HUDEP-2 (cell line): ENCODE measurements around the gene NR2E1.

Source experiments
- DNase-seq, 76 experiments: peaks; one replicate each; lab custom pipeline; 2025; ENCODE audit not compliant: unreplicated experiment in 76 of 76; lab: John Stamatoyannopoulos, UW

NR2E1 gene

GRCh38 chr6:108152446-108152845 lies 13.4 kb upstream of the NR2E1 start:
- no peak for DNase-seq

DNA sequence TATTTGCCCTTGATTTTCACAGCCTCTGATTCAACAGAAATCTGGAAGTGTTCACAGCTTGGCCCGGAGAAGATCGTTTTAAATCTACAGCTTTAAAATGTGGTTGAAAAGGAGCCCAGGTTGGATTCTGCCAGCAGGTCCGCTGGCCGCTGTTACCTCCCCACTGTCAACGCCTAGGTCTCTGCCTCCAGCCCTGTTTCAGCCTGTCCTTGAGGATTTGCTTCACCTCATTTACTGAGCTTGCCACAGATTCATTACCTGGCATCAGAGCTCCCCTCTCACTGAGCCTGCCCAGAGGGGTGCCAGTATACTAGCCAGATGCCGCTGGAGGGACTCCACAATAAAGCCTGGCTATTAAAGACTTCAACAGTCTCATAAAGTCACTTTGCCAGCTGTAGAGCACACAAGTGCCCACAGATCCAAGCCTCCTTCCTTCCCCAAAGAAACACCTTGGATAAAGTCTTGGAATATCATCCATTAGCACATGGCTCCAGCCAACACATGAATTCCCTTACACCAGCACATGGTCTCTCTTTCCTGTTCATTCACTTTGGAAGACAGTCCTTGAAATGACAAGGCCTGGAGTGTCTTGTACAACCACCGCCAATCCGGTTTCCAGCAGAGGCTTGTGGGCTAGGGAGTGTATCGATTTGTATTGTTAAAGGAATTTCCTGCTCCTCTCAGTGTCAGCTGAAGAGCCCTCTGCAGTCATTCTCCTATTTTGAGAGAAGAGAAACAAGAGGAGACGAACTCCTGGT lies 9.5 kb upstream of the NR2E1 start:
- DNase-seq: no peak

- no peak for DNase-seq
These were observed 8.9 kb upstream of the NR2E1 start for GRCh38 chr6:108156938-108157233.

GRCh38 chr6:108157234-108157980 lies 8.4 kb upstream of the NR2E1 start:
- DNase-seq: no peak

DNA sequence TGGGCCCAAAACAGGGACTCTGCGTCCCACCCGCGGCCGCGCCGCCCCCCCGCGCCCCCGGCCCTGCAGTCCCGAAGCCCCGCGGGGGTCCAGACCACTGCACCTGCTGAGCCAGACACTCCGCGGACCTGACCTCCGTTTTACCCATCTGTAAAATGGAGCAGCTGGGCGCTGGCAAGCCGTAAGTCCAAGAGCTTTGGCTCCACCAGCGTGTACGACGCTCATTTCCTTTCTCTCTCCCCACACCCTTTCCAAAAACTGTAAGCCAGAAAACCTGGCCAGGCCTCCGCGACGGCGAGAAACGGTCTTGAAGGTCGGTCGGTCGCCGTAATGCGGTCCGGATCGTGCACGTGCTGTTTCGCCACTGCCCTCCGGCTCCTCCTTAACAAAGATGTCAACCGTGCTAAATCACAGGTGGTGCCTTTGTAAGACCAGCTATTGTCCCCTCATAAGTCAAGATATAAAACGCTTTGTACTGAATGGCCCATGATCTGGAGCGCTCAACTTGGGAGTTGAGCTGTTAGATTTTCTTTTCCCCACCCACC lies 7.8 kb upstream of the NR2E1 start:
- DNase-seq: no peak

DNA sequence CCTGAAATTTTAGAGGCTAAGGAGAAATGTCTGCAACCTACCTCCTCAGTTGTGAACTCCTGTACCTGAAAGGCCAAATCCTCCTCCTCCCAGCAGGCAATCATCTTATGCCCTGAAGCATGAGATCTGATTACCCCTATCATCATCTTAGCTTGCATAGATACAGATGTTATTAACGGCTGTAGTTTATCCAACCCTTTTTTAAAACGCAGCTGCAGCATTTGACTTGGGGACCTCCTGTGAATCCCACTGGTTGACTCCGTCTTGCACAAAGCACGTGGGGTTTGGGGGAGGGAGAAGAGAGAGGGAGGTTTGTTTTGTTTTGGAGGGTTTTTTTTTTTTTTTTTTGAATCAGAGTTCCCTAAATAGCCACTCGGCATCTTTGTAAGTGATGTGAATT lies 5.8 kb upstream of the NR2E1 start:
- no peak for DNase-seq

GRCh38 chr6:108161724-108162282 lies 4.0 kb upstream of the NR2E1 start:
- DNase-seq: no peak

GRCh38 chr6:108163267-108163643 lies 2.6 kb upstream of the NR2E1 start:
- peak in 6 of 76 experiments; percentile 10 to 33 (median 18) for DNase-seq

GRCh38 chr6:108163644-108164542 lies 1.9 kb upstream of the NR2E1 start:
- DNase-seq: no peak

GRCh38 chr6:108164543-108164814 lies 1.3 kb upstream of the NR2E1 start:
- DNase-seq: no peak

DNA sequence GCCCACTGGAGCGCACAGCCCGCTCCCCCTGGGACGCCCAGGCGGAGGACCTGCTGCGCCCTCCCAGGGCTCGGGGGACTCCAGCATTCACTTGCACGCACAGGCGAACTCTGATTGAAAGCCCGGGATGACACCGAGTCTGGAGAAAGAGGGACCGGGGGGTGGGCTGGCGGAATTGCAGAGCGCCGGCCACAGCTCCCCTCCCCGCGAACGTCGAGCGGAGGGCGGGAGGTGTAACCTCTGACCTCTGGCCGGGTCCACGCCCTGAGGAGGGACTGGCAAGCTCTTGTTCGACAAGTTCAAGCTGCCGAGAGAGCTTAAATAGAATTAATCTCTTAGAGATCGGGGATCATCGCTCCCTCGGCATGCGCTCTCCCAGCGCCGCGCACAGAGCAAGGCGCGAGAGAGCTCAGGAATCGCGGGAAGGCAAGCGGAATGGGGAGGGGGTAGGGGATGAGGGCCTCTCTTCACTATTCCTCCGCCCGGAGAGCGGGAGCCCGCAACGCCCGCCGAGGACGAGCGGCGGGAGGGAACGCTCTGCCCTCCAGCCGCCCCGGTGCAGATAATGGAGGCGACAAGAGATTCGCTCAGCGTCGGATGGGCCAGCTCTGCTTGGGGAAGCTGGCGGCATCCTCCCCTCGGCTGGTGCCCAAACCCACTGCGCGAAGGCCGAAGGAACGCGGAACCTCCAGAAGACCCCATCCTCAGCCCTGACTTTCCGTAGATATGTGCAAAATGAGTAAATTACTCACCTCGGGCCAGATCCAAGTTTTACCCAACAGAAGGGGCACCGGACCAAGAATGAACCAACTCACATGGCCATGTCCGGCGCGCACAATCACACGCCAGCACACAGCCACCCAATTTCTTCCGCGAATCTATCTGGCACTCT lies 761 bp upstream of the NR2E1 start:
- no peak for DNase-seq

- no peak for DNase-seq
These were observed 1.0 kb downstream of the NR2E1 start for GRCh38 chr6:108166664-108167448.

DNA sequence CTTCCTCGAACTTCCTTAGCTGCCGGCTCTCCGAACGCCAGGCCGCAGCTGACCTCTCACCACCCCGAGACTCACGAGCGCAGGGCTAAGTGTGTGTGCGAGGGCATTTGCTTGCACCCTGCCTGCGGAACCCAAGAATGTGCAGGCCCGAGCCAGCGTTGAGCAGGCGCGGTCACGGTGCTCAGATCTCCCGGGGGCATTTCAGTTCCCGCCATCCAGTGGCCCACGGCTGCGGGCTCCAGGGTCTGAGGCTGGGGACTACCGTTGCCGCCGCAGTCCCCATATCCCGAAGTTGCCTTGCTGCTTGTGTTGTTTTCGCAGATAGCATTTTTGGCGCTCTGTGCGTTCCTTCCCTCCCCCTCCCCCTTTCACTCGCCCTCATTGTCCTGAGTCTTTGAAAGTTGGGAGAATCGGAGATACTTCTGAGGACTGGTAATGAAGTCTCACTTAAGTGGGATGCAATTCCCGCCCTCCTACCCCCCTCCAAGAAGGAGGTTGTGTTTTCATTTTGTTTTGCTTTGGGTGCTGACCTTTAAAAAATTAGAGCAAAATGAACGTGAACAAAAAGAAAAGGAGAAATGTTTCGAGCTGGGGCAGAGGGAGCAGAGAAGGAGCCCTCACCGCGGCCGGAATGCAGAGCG lies 1.7 kb downstream of the NR2E1 start:
- no peak for DNase-seq

DNA sequence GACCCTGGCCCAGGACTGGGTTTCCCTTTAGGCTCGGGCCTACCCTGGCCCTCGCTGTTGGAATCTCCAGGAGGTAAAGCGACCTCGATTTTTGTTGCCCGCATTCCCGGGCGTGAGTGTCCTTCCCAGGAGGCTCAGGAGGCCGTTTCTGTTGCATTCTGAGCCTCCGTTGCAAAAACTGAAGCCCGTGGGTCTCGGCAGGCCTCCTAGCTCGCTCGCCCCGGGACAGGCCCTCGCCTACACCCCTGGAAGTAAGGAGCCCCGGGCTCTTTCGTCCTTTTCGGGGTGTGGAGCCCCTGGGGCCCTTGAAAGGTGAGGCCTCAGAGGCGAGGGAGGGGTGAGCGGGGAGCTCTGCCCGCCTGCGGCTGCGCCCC lies 2.3 kb downstream of the NR2E1 start:
- DNase-seq: no peak

- DNase-seq: peak in 22 of 76 experiments; percentile 18 to 43 (median 29)
These were observed 3.0 kb downstream of the NR2E1 start for GRCh38 chr6:108168501-108169463.

- no peak for DNase-seq
These were observed 3.9 kb downstream of the NR2E1 start for GRCh38 chr6:108169464-108170331.
